HEK293 (cell line): ENCODE measurements around the gene MDGA2.

Experiments used
- CTCF ChIA-PET: fragments of 350-600 bp; formaldehyde crosslinking; extraction: SDS; loops from one replicate; lab custom pipeline; 2021; ENCODE audit warnings: antibody characterized with exemption; lab: Yijun Ruan, JAX
- POLR2A ChIA-PET: fragments of 300-600 bp; formaldehyde crosslinking; extraction: SDS; loops from one replicate; lab custom pipeline; 2020; ENCODE audit warnings: antibody characterized with exemption, inconsistent platforms; lab: Yijun Ruan, JAX
- H3K27ac ChIP-seq: fragments of 200-500 bp; sonication (Bioruptor generic); 2 replicates; pipeline ENCODE4 v1.5.1; 2014; ENCODE audit warnings: low read depth, low read length, control low read depth, inconsistent platforms; ENCODE audit errors: extremely low read depth
- H3K36me3 ChIP-seq, 2 experiments: fragments of 200-500 bp in 1 of 2; sonication (Bioruptor generic) in 1 of 2; 1 replicate in 1 of 2; 2 replicates in 1 of 2; pipeline ENCODE4 v1.5.1; 2014 to 2017; ENCODE audit warnings: inconsistent platforms in 2 of 2, low read length in 2 of 2; ENCODE audit not compliant: control insufficient read depth in 2 of 2, insufficient read depth in 1 of 2
- H3K4me1 ChIP-seq: fragments of 200-500 bp; sonication (Bioruptor generic); 2 replicates; pipeline ENCODE4 v1.5.1; 2014; ENCODE audit warnings: mild to moderate bottlenecking, low read length, inconsistent platforms; ENCODE audit not compliant: control insufficient read depth, insufficient read depth
- H3K4me3 ChIP-seq: 2 replicates; pipeline ENCODE4 v1.5.1; 2011; ENCODE audit warnings: low read depth, mild to moderate bottlenecking, control low read depth, low read length, moderate library complexity
- H3K9me3 ChIP-seq: fragments of 200-500 bp; sonication (Bioruptor generic); 2 replicates; pipeline ENCODE4 v1.5.1; 2014; ENCODE audit warnings: low read depth, low read length, inconsistent platforms; ENCODE audit not compliant: control insufficient read depth, insufficient read depth
- GLI2 ChIP-seq: fragments of 450-650 bp; formaldehyde crosslinking; IDR thresholded peaks from 2 replicates; pipeline ENCODE4; 2017; ENCODE audit warnings: missing biosample characterization, missing genetic modification characterization, low read depth, borderline replicate concordance
- HOXA7 ChIP-seq: sonication (generic); formaldehyde crosslinking; IDR thresholded peaks from 2 replicates; pipeline ENCODE4 v1.8.1; 2022; ENCODE audit warnings: missing genetic modification reagents, borderline replicate concordance
- KLF1 ChIP-seq: fragments of 450-650 bp; formaldehyde crosslinking; IDR thresholded peaks from 2 replicates; pipeline ENCODE4 v1.5.1; 2016; ENCODE audit warnings: missing biosample characterization, missing genetic modification characterization
- MEIS1 ChIP-seq: sonication (generic); formaldehyde crosslinking; IDR thresholded peaks from 2 replicates; pipeline ENCODE4 v1.8.1; 2022; ENCODE audit warnings: missing genetic modification reagents, mild to moderate bottlenecking, borderline replicate concordance
- REST ChIP-seq: fragments of 450-650 bp; formaldehyde crosslinking; IDR thresholded peaks from 2 replicates; pipeline ENCODE4 v1.5.1; 2016; ENCODE audit warnings: missing biosample characterization, missing genetic modification characterization
- SCRT1 ChIP-seq: fragments of 450-650 bp; formaldehyde crosslinking; IDR thresholded peaks from 2 replicates; pipeline ENCODE4 v1.5.1; 2016; ENCODE audit warnings: missing biosample characterization, missing genetic modification characterization, borderline replicate concordance
- TCF7L2 ChIP-seq: IDR thresholded peaks from 2 replicates; pipeline ENCODE4 v1.6.1; 2011; ENCODE audit warnings: low read depth, mild to moderate bottlenecking, inconsistent platforms, low read length, moderate library complexity, borderline replicate concordance
- YY1 ChIP-seq: fragments of 450-650 bp; formaldehyde crosslinking; IDR thresholded peaks from 2 replicates; pipeline ENCODE4 v1.5.1; 2018; ENCODE audit warnings: missing biosample characterization, missing genetic modification characterization
- ZBTB10 ChIP-seq: fragments of 450-650 bp; formaldehyde crosslinking; IDR thresholded peaks from 2 replicates; pipeline ENCODE4 v1.5.1; 2016; ENCODE audit warnings: missing biosample characterization, missing genetic modification characterization
- ZNF114 ChIP-seq: fragments of 450-650 bp; formaldehyde crosslinking; IDR thresholded peaks from 2 replicates; pipeline ENCODE4 v1.5.0; 2017; ENCODE audit warnings: missing biosample characterization, missing genetic modification characterization
- ZNF133 ChIP-seq: fragments of 450-650 bp; formaldehyde crosslinking; IDR thresholded peaks from 2 replicates; pipeline ENCODE4 v1.5.1; 2016; ENCODE audit warnings: missing biosample characterization, missing genetic modification characterization
- ZNF19 ChIP-seq: fragments of 450-650 bp; formaldehyde crosslinking; IDR thresholded peaks from 2 replicates; pipeline ENCODE4; 2016; ENCODE audit warnings: missing biosample characterization, missing genetic modification characterization, low read depth
- ZNF2 ChIP-seq: fragments of 450-650 bp; formaldehyde crosslinking; IDR thresholded peaks from 2 replicates; pipeline ENCODE4 v1.5.1; 2016; ENCODE audit warnings: missing biosample characterization, missing genetic modification characterization
- ZNF341 ChIP-seq: fragments of 450-650 bp; formaldehyde crosslinking; IDR thresholded peaks from 2 replicates; pipeline ENCODE4; 2016; ENCODE audit warnings: low read depth, missing biosample characterization, missing genetic modification characterization
- ZNF423 ChIP-seq: fragments of 450-650 bp; formaldehyde crosslinking; IDR thresholded peaks from 2 replicates; pipeline ENCODE4 v1.5.1; 2016; ENCODE audit warnings: missing biosample characterization, missing genetic modification characterization
- ZNF426 ChIP-seq: fragments of 450-650 bp; formaldehyde crosslinking; IDR thresholded peaks from 2 replicates; pipeline ENCODE4 v1.5.1; 2017; ENCODE audit warnings: missing biosample characterization, missing genetic modification characterization, mild to moderate bottlenecking, inconsistent platforms, moderate library complexity
- ZNF549 ChIP-seq: fragments of 450-650 bp; IDR thresholded peaks from 2 replicates; pipeline ENCODE4 v1.5.1; 2018; ENCODE audit warnings: missing biosample characterization, missing genetic modification characterization, mild to moderate bottlenecking, inconsistent platforms, moderate library complexity
- ZNF580 ChIP-seq: fragments of 450-650 bp; formaldehyde crosslinking; IDR thresholded peaks from 2 replicates; pipeline ENCODE4 v1.5.1; 2016; ENCODE audit warnings: missing biosample characterization, missing genetic modification characterization
- ZNF585B ChIP-seq: fragments of 450-650 bp; formaldehyde crosslinking; IDR thresholded peaks from 2 replicates; pipeline ENCODE4 v1.5.1; 2016; ENCODE audit warnings: missing biosample characterization, missing genetic modification characterization
- ZNF600 ChIP-seq: fragments of 450-650 bp; formaldehyde crosslinking; IDR thresholded peaks from 2 replicates; pipeline ENCODE4 v1.5.1; 2016; ENCODE audit warnings: missing biosample characterization, missing genetic modification characterization
- ZNF624 ChIP-seq: fragments of 450-650 bp; formaldehyde crosslinking; IDR thresholded peaks from 2 replicates; pipeline ENCODE4 v1.5.1; 2017; ENCODE audit warnings: missing biosample characterization, missing genetic modification characterization
- ZNF626 ChIP-seq: fragments of 450-650 bp; sonication (Bioruptor Pico); formaldehyde crosslinking; IDR thresholded peaks from 2 replicates; pipeline ENCODE4 v1.5.1; 2018; ENCODE audit warnings: missing biosample characterization, missing genetic modification characterization, inconsistent platforms
- ZNF76 ChIP-seq: fragments of 450-650 bp; formaldehyde crosslinking; IDR thresholded peaks from 2 replicates; pipeline ENCODE4; 2016; ENCODE audit warnings: low read depth, missing biosample characterization, missing genetic modification characterization, borderline replicate concordance
- ZSCAN18 ChIP-seq: fragments of 450-650 bp; formaldehyde crosslinking; IDR thresholded peaks from 2 replicates; pipeline ENCODE4 v1.5.1; 2016; ENCODE audit warnings: missing biosample characterization, missing genetic modification characterization
- ZSCAN30 ChIP-seq: fragments of 450-650 bp; IDR thresholded peaks from 2 replicates; pipeline ENCODE4 v1.5.1; 2018; ENCODE audit warnings: missing biosample characterization, mild to moderate bottlenecking, missing genetic modification characterization, moderate library complexity

Gene MDGA2

GRCh38 chr14:46988312-46988711 is 687.1 kb downstream of the MDGA2 start:
- CTCF ChIA-PET = no interaction called here
- POLR2A ChIA-PET = no interaction called here
- Histone ChIP-seq H3K36me3 (no peaks in the 10 kb centered on the region), H3K4me3 (no peak overlapping the region), H3K4me1 (no peaks in the 10 kb centered on the region), H3K27ac (no peak overlapping the region), H3K9me3 (no peaks in the 10 kb centered on the region)
- TF ChIP-seq ZNF585B (tag by site-specific recombination) (no peak), ZNF341 (no peak), ZBTB10 (no peak), GLI2 (no peak), ZNF423 (tag by site-specific recombination) (no peak), ZNF19 (no peak), ZNF114 (no peak), ZNF600 (tag by site-specific recombination) (no peak)

GRCh38 chr14:46985529-46986380 is 689.6 kb downstream of the MDGA2 start:
- no peak for TF ChIP-seq MEIS1 (CRISPR knock-in tag)
- ChIA-PET POLR2A (no interaction called here), CTCF (no interaction called here)
- Histone ChIP-seq H3K36me3 (no peaks in the 10 kb centered on the region), H3K27ac (no peak overlapping the region), H3K4me1 (no peaks in the 10 kb centered on the region), H3K4me3 (no peak overlapping the region), H3K9me3 (no peaks in the 10 kb centered on the region)

DNA sequence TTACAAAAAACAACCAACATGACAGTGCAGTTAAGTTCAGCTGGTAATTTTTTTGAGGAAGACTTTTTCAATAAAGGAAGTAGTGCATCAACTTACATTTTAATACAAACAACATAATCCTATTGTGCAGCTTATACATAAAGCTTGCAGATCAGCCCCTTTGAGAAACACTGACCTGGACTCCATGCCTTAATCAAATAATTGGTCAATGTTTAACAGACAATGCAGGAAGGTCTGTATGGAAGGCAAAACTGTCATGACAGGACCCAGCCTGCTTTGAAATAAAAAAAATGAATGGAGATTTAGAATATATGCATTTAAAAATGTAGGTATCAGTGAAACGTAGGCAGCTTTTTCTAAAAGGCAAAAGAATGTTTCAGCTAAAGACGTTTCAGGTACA is 702.1 kb downstream of the MDGA2 start:
- Histone ChIP-seq H3K9me3 (no peaks in the 10 kb centered on the region), H3K4me1 (no peaks in the 10 kb centered on the region), H3K36me3 (no peaks in the 10 kb centered on the region), H3K27ac (no peak overlapping the region), H3K4me3 (no peak overlapping the region)
- CTCF ChIA-PET = interaction anchor here (0.5 kb wide), 1 partner anchor 304 kb away, joined by 5 read pairs; no protein-coding TSS in a partner anchor
- POLR2A ChIA-PET = no interaction called here
- TF ChIP-seq ZNF76 (tag by site-specific recombination) (no peak), TCF7L2 (no peak), ZNF2 (tag by site-specific recombination) (no peak), ZNF426 (tag by site-specific recombination) (no peak), KLF1 (tag by site-specific recombination) (no peak), ZNF133 (tag by site-specific recombination) (no peak), SCRT1 (tag by site-specific recombination) (no peak), REST (tag by site-specific recombination) (no peak), ZNF624 (tag by site-specific recombination) (no peak), YY1 (tag by site-specific recombination) (no peak), ZSCAN30 (tag by site-specific recombination) (no peak), ZSCAN18 (tag by site-specific recombination) (no peak), ZNF549 (tag by site-specific recombination) (no peak), ZNF580 (tag by site-specific recombination) (no peak), HOXA7 (CRISPR knock-in tag) (no peak), ZNF626 (tag by site-specific recombination) (no peak), ZNF600 (tag by site-specific recombination) (no peak)
